Renal pelvis (tissue), 4 donors: ENCODE measurements around the gene TTC27. TPM values are rescaled to one million over a fixed set of nuclear protein-coding genes. Genes with fewer than 3 reads are reported as not detected.

Experiments
- DNase-seq: peaks from one replicate; pipeline ENCODE4 v3.0.0-alpha.2; 2013
- polyA plus RNA-seq, 3 donors: library from polyadenylated mRNA; unstranded; fragments of 120-200 nt; gene quantifications; one replicate each; pipeline ENCODE4 v1.2.1, GENCODE V29; 2013; ENCODE audit not compliant: insufficient read length in 3 of 3

TTC27 gene
- polyA plus RNA-seq, 3 donors: 20.6 to 25.6 (median 22.9) TPM

DNA sequence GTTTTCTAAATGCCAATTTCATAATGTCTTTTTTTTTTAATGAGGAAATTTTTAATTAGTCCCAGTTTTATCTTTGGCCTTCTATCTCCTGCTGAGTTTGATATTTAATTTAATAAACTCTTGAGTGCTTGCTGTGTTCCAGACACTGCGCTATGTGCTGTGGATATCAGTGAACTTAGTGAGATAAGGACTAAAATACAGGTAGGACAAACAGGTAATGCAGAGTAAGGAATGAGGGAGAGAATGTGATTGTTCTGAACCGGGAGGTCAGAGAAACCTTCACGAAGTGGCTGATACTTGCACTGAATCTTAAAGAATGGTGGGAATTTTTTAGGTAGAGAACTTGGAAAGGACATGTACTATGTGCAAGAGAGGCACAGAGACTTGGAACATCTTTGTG is 28.2 kb downstream of the TTC27 start:
- no peak for DNase-seq

DNA sequence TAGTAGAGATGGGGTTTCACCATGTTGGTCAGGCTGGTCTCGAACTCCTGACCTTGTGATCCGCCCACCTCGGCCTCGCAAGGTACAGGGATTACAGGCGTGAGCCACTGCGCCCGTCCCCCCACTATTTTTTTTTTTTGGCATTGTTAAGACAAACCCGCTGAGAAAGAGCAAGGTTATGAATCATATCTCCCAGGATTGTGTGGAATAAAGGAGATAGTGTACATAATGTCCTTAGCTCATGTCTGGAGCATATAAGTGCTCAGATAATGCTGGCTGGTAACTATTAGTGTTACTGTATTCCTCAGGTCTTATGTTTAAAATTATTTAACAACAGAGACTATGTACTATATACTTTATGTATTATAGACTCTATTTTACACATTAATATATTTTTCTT is 36.0 kb downstream of the TTC27 start:
- no peak for DNase-seq

DNA sequence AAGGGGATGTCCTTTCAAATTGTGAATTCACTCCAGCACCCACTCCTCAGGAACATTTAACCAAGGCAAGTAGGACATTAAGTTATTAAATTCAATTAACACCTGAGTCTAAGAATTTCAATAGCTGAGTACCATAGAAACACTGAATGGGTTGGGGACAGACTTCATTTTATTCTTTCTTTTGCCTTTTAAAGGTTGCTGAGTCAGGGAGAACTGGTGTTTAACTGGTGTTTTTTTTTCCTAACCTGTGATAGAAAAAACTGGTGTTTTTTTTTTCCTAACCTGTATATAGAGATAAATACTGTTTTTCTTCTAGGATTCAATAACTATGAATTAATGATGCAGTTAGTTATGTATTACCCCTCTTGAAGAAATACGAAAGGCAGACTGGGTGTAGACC is 38.9 kb downstream of the TTC27 start:
- no peak for DNase-seq

DNA sequence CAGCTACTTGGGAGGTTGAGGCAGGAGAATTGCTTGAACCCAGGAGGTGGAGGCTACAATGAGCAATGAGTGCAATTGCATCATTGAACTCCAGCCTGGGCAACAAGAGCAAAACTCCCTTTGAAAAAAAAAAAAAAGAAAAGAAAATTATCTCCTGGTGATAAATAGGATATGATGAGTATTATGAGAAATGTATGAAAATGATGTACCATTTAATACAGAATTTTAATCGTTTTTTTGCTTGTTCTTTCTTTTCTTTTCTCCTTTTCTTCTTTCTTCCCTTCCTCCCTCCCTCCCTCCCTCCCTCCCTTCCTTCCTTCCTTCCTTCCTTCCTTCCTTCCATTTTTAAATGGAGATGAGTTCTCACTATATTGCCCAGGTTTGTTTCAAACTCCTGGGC is 40.4 kb downstream of the TTC27 start:
- no peak for DNase-seq

DNA sequence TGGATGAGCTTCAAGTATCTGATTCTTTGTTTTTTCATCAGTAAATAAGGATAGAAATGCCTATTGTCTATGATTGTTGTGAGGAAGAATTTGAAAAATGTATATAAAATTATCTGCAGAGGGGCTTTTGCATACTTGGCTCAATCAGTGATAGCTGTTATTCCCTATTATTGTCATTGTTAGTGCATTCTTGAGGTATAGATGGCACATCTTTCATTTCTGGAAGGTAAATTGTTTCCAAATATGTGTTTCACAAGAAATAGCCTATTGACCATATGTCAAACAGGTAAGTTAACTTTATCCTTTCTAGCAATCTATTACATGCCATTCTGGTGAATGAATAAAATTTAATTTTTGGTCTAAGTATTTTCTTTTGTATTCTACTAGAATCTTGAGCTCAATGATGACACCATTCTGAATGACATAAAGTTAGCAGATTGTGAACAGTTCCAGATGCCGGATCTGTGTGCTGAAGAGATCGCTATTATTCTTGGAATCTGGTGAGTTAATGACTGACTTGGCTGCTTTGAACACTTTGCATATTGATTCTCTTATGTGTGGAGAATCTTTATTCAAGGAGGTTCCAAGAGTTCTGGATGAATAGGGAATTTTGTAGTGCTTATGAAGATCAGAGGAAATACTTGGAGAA is 44.2 kb downstream of the TTC27 start:
- DNase-seq: no peak

- DNase-seq: no peak
Measured at GRCh38 chr2:32678825-32679224, 51.0 kb downstream of the TTC27 start.

- no peak for DNase-seq
Measured at GRCh38 chr2:32680942-32681341, 53.1 kb downstream of the TTC27 start.

DNA sequence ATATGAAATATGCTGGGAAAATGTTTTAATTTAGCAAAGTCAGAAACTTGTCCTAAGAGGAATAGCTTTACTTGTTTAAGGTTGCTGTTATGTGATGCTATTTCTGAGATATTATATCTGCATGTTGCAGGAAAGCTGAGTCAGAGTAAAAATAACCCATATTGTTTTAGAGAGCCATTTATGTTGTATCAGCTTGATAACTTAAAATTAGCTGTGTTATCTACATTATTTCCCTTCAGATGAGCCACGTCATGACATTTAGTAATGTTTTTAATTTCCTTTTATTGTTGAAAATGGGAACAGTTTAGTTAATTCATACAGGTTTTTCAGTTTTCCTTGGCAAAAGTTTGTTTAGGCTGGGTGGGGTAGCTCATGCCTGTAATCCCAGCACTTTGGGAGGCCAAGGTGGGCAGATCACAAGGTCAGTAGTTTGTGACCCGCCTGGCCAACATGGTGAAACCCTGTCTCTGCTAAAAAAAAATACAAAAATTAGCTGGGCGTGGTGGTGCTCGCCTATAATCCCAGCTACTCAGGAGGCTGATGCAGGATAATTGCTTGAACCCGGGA is 55.8 kb downstream of the TTC27 start:
- DNase-seq: no peak

- DNase-seq: no peak
Measured at GRCh38 chr2:32688541-32688940, 60.7 kb downstream of the TTC27 start.

DNA sequence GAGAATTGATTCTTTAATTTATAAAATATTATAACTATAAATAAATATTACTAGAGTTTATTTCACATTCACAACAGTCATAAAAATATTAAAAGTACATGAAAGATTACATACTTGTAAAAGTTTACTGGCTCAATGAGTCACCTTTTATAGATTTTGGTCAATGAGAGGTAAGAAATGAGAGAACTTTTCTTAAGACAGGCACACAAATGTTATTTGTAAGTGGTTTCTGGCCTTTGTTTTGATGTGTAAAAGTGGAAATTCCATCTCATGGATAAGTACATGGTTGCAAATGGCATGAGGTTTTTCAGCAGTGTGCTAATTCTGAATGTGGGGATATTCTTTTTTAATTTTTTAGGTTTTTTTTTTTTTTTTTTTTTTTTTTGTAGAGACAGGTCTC is 63.8 kb downstream of the TTC27 start:
- no peak for DNase-seq

DNA sequence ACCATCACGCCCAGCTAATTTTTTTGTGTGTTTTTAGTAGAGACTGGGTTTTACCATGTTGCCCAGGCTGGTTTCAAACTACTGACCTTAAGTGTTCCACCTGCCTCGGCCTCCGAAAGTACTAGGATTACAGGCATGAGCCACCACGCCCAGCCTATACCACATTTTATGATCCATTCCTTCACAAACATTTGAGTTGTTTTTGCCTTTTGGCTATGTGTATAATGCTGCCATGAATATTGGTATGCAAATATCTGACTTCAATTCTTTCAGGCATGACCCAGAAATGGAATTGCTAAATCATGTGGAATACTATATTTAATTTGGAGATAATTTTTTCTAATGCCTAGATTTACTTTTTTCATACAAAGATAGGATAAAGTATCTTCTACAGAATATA is 68.6 kb downstream of the TTC27 start:
- DNase-seq: no peak

DNA sequence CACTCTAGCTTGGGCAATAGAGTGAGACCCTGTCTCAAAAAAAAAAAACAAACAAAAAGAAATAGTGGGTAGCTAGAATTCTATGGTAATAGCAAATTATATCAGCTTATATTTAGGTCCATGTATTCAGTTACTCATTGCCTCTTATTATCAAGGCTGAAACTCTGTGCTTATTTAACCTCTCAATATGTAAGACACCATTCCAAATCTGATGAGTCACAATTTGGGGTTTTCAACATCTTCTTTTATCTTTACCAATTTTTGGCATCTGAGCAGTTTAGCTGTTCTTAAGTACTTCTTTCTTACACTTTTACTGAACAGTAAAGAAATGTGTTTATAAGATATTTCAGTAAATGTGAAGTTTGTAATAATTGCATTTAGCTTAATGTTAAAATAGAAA is 69.3 kb downstream of the TTC27 start:
- DNase-seq: no peak

- DNase-seq: no peak
Measured at GRCh38 chr2:32699151-32699550, 71.3 kb downstream of the TTC27 start.

DNA sequence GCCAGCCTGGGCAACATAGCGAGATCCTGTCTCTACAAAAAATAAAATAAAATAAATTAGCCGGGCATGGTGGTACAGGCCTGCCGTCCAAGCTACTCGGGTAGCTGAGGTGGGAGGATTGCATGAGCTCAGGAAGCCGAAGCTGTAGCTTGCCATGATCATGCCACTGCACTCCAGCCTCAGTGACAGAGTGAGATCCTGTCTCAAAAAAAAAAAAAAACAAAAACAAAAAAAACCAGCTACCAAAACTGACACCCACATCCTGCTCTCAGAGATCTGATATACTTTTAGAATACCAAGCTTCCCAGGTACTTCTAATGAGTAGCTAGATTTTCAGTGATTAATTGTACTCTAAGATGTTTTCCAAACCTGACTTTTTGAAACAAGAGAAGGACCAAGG is 74.0 kb downstream of the TTC27 start:
- DNase-seq: no peak

DNA sequence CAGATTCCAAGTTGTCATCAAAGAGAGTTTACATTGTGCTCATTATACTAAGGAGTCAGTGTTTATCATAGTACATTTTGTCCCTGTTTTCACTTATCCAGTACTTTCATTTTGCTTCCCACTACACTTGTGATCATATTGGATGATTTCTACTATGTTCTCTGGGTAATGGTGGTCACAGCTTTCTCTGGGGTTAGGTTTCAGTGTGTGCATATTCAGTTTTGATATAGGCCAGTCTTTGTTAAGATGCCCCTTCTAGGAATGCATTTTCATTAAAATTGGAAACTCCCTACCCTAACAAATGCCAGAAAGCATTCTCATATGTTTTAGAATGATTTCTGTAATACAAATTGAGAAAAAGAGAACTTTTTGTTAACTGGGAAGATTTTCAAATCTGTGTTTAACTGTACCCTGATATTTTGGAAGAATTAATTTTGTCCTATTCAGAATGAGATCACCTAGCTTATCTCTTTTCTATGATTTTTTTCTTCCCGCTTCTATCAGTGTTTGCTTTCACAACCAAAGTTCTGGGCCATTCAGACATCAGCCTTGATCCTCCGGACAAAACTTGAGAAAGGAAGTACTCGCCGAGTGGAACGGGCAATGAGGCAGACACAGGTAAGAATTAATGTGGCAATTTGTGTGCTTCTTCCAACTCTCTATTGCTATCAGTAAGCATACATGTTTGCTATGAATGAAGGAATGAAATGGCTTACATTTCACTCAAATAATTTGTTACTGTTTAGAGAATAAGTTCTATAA is 74.6 kb downstream of the TTC27 start:
- DNase-seq: no peak

GRCh38 chr2:32706815-32707579 is 79.1 kb downstream of the TTC27 start:
- no peak for DNase-seq

- DNase-seq: no peak
Measured at GRCh38 chr2:32711219-32711618, 83.4 kb downstream of the TTC27 start.

DNA sequence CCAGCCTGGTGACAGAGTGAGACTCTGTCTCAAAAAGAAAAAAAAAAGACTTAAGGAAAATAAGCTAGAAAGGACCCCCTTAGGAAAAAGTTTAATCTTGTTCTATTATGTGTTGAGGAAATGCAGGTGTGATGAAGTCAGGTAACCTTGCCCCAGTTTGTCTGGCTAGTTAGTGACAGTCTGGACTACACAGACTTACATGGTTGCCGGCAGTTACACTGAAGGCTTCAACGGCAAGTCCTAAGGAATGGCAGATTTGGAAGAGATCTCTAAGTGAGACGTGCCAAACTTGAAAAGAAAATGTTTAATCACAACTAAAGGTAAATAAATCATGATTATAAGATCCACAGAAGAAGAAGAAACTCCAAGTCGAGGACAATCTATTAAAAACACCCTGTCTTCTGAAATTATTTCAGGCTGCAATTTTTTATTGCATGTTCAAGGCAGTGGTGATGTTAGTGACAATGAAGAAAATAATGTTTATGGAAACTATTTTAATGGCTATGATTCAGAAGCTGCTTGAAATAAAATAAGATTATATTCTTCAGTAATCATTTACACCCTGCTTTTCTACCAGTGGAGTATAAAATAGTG is 84.2 kb downstream of the TTC27 start:
- DNase-seq: no peak

- no peak for DNase-seq
Measured at GRCh38 chr2:32712870-32713269, 85.0 kb downstream of the TTC27 start.

- no peak for DNase-seq
Measured at GRCh38 chr2:32714521-32714920, 86.7 kb downstream of the TTC27 start.

DNA sequence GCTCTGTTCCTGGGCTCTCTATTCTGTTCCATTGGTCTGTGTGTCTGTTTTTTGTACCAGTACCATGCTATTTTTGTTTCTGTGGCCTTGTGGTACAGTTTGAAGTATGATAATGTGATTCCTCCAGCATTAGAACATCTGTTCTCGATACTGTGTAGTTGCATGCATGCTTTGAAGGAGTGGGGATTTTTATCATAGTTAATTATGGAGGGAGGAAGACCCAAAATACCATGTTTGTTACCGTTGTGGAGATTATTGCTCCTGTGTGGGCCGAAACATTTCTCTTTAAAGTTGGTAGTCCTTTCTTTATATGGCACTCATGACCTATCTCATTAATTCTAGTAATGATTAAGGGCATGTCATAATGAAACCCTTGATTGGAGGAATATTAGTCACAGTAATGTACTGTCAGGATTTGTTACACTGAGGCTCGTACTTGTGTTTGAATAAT is 87.6 kb downstream of the TTC27 start:
- DNase-seq: no peak

- no peak for DNase-seq
Measured at GRCh38 chr2:32715981-32716380, 88.1 kb downstream of the TTC27 start.
